Heart left ventricle (tissue), 16 donors: ENCODE measurements around the gene OPN1MW. TPM values are rescaled to one million over a fixed set of nuclear protein-coding genes. Genes with fewer than 3 reads are reported as not detected.
A peak's percentile ranks its signal among the peaks of the same experiment; 100 is the strongest.
"Not testable (repeated sequence)": the region's sequence is repeated elsewhere in the genome, so short reads cannot be mapped to it uniquely, and the experiment has no call there.

Experiments used
- ATAC-seq, 4 donors: fragments of 200-7000 bp; cut with Tn5 transposase; one replicate each; pipeline ENCODE4 v1.9.1; 2020 to 2022; ENCODE audit warnings: moderate library complexity in 4 of 4, mild to moderate bottlenecking in 3 of 4, moderate number of reproducible peaks in 1 of 4
- DNase-seq, 5 donors: peaks; one replicate each; pipeline ENCODE4 v3.0.0-alpha.2; 2020
- H3K27ac ChIP-seq, 12 donors: fragments of 200-600 bp; sonication (generic) in 4 of 12; one replicate each; pipeline versions ENCODE4 v1.5.0 to v1.8.0; 2016 to 2022; ENCODE audit warnings: mild to moderate bottlenecking in 2 of 12
- H3K27me3 ChIP-seq, 9 donors: fragments of 200-600 bp; sonication (generic) in 2 of 9; one replicate each; pipeline versions ENCODE4 v1.5.1 to v1.8.0; 2016 to 2022; ENCODE audit warnings: mild to moderate bottlenecking in 3 of 9
- H3K36me3 ChIP-seq, 9 donors: fragments of 200-600 bp; sonication (generic) in 2 of 9; one replicate each; pipeline versions ENCODE4 v1.5.0 to v1.8.0; 2018 to 2022; ENCODE audit warnings: mild to moderate bottlenecking in 2 of 9
- H3K4me1 ChIP-seq, 12 donors: fragments of 200-600 bp; sonication (generic) in 4 of 12; one replicate each; pipeline versions ENCODE4 v1.5.0 to v1.8.0; 2016 to 2022; ENCODE audit warnings: mild to moderate bottlenecking in 3 of 12
- H3K4me3 ChIP-seq, 12 donors: fragments of 200-600 bp; sonication (generic) in 4 of 12; one replicate each; pipeline versions ENCODE4 v1.5.0 to v1.8.0; 2017 to 2022; ENCODE audit warnings: mild to moderate bottlenecking in 9 of 12, moderate library complexity in 4 of 12
- H3K9me3 ChIP-seq, 12 donors: fragments of 200-600 bp; sonication (generic) in 4 of 12; one replicate each; pipeline versions ENCODE4 v1.5.0 to v1.8.0; 2016 to 2022; ENCODE audit warnings: mild to moderate bottlenecking in 1 of 12
- POLR2A ChIP-seq, 2 donors: fragments of 450-650 bp; IDR thresholded peaks; one replicate each; pipeline ENCODE4 v1.6.1; 2017; ENCODE audit warnings: antibody characterized with exemption in 2 of 2, mild to moderate bottlenecking in 2 of 2, moderate library complexity in 2 of 2
- WGBS, 4 donors: extraction: QIAGEN DNeasy Blood & Tissue Kit in 2 of 4; methylation state at CpG; one replicate each; pipeline versions ENCODE4 v1.1.5 to v1.1.7; 2013 to 2018; 5-methylcytosine and 5-hydroxymethylcytosine counted together
- intact Hi-C, 10 donors: fragments of 100-400 bp; cut with DNase I; formaldehyde crosslinking; loops; one replicate each; pipeline versions ENCODE4 v1.11.1 to v1.14.2; 2022
- polyA plus RNA-seq, 2 donors: library from polyadenylated mRNA; stranded (reverse); fragments of 200-250 nt; gene quantifications; one replicate each; pipeline ENCODE4 v1.2.3, GENCODE V29; 2013
- total RNA-seq, 9 donors: library from RNA; depleted of rRNA in 2 of 9; stranded (reverse); fragments of >200 nt in 2 of 9; fragmentation: NEBNext Ultra II Directional in 3 of 9; extraction: Animal tissue kit (Norgen Biotek cat#: 25700) in 3 of 9; gene quantifications; one replicate each; pipeline versions ENCODE4 v1.1.0 to v1.2.4, GENCODE V29; 2016 to 2023
- TF ChIP-seq, protein P1 (sequence below), 12 donors: fragments of 200-600 bp; sonication (generic) in 4 of 12; IDR thresholded peaks; one replicate each; pipeline versions ENCODE4 v1.5.0 to v1.8.0; 2018 to 2022; ENCODE audit warnings: antibody characterized with exemption in 12 of 12, mild to moderate bottlenecking in 5 of 12
- donor health status: ischemic (EF 13 %, LVEDD 7.1; RV severe dilation, severe dysfunction).
- donor health status: healthy with polysubstance abuse.
- donor health status: DM: no; HTN: yes; CAD: no.
- donor health status: DM: no; HTN: no; CAD: no.
- donor health status: ischemic (EF 25% LVEDD 6.9; RV normal size, moderate dysfunction).
- donor health status: ischemic (EF 25% LVEDD 5.7; RV mildly dilated, moderate dysfunction).
- donor health status: healthy.
- donor health status: DM: yes; HTN: yes; CAD: no.
- donor health status: ischemic (EF 35%, LVEDD 5.7; RV mildly dilated, moderate dysfunction).
- donor health status: nonischemic (EF 11% LVEDD 7.7; RV severe dilation, severe dysfunction).
- donor health status: DM: yes; HTN: yes; CAD: no.
- donor health status: PGD.
- donor health status: ischemic (EF 29% LVEDD 5.4; RV normal size, mild dysfunction).
- donor health status: nonischemic (EF 23%, LVEDD 6.1; RV moderate dilation, normal function).

Gene OPN1MW
- total and polyA plus RNA-seq, 11 donors, result not detected

DNA sequence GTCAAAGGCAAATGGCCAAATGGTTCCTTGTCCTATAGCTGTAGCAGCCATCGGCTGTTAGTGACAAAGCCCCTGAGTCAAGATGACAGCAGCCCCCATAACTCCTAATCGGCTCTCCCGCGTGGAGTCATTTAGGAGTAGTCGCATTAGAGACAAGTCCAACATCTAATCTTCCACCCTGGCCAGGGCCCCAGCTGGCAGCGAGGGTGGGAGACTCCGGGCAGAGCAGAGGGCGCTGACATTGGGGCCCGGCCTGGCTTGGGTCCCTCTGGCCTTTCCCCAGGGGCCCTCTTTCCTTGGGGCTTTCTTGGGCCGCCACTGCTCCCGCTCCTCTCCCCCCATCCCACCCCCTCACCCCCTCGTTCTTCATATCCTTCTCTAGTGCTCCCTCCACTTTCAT lies 42.2 kb upstream of the OPN1MW start:
- no peak for TF ChIP-seq POLR2A (IDR thresholded peaks at IDR 0.05)
- TF ChIP-seq, protein P1, sequence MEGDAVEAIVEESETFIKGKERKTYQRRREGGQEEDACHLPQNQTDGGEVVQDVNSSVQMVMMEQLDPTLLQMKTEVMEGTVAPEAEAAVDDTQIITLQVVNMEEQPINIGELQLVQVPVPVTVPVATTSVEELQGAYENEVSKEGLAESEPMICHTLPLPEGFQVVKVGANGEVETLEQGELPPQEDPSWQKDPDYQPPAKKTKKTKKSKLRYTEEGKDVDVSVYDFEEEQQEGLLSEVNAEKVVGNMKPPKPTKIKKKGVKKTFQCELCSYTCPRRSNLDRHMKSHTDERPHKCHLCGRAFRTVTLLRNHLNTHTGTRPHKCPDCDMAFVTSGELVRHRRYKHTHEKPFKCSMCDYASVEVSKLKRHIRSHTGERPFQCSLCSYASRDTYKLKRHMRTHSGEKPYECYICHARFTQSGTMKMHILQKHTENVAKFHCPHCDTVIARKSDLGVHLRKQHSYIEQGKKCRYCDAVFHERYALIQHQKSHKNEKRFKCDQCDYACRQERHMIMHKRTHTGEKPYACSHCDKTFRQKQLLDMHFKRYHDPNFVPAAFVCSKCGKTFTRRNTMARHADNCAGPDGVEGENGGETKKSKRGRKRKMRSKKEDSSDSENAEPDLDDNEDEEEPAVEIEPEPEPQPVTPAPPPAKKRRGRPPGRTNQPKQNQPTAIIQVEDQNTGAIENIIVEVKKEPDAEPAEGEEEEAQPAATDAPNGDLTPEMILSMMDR (IDR thresholded peaks at IDR 0.05), result no peak
- peaks cover 0 to 15% (median 0%) of the 10 kb centered on the region in 9 donors for H3K27me3 ChIP-seq
- 79 to 93% (median 89%) methylated on average over 10 to 12 of the region's 12 CpGs for WGBS, 4 donors
- H3K4me3 ChIP-seq, result no peak overlapping the region
- no peaks in the 10 kb centered on the region for H3K9me3 ChIP-seq
- no peak overlapping the region for H3K27ac ChIP-seq
- H3K36me3 ChIP-seq, result no peaks in the 10 kb centered on the region
- no peak for ATAC-seq
- intact Hi-C loops, result no loop called here
- peaks cover 0 to 16% (median 4%) of the 10 kb centered on the region in 12 donors for H3K4me1 ChIP-seq
- no peak for DNase-seq

DNA sequence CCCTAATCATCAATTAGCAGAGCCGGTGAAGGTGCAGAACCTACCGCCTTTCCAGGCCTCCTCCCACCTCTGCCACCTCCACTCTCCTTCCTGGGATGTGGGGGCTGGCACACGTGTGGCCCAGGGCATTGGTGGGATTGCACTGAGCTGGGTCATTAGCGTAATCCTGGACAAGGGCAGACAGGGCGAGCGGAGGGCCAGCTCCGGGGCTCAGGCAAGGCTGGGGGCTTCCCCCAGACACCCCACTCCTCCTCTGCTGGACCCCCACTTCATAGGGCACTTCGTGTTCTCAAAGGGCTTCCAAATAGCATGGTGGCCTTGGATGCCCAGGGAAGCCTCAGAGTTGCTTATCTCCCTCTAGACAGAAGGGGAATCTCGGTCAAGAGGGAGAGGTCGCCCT lies 41.7 kb upstream of the OPN1MW start:
- no peak for DNase-seq
- no peak for TF ChIP-seq POLR2A (IDR thresholded peaks at IDR 0.05)
- TF ChIP-seq, protein P1 (IDR thresholded peaks at IDR 0.05), result no peak
- Histone ChIP-seq H3K9me3 (no peaks in the 10 kb centered on the region), H3K4me3 (no peak overlapping the region), H3K4me1 (peaks cover 0 to 12% (median 4%) of the 10 kb centered on the region in 12 donors), H3K27ac (no peak overlapping the region), H3K36me3 (no peaks in the 10 kb centered on the region), H3K27me3 (peaks cover 0 to 10% (median 0%) of the 10 kb centered on the region in 9 donors)
- 71 to 92% (median 88%) methylated on average over 10 of the region's 10 CpGs for WGBS, 4 donors
- intact Hi-C loops, result no loop called here
- no peak for ATAC-seq

DNA sequence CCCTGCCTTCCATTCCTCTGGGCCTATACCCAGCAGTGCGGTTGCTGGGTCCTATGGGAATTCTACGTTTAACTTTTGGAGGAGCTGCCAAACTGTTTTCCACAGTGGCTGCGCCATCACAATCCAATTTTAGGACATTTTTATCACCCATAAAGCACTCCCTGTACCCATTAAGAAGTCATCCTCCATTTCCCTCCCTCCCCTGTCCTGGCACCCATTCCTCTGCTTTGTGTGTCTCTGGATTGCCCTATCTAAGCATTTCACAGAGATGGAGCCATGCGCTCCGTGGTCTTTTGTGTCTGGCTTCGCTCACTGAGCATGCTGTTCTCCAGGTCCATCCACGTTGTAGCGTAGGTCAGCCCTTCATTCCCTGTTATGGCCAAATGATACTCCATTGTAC lies 40.0 kb upstream of the OPN1MW start:
- H3K9me3 ChIP-seq, result no peaks in the 10 kb centered on the region
- intact Hi-C loops, result no loop called here
- no peaks in the 10 kb centered on the region for H3K36me3 ChIP-seq
- H3K27me3 ChIP-seq, result no peaks in the 10 kb centered on the region
- DNase-seq (no peak), ATAC-seq (no peak)
- 83 to 92% (median 87%) methylated on average over 8 of the region's 8 CpGs for WGBS, 4 donors
- TF ChIP-seq, protein P1 (IDR thresholded peaks at IDR 0.05), result no peak
- TF ChIP-seq POLR2A (IDR thresholded peaks at IDR 0.05), result no peak
- no peaks in the 10 kb centered on the region for H3K4me1 ChIP-seq
- no peak overlapping the region for H3K27ac ChIP-seq
- no peak overlapping the region for H3K4me3 ChIP-seq

DNA sequence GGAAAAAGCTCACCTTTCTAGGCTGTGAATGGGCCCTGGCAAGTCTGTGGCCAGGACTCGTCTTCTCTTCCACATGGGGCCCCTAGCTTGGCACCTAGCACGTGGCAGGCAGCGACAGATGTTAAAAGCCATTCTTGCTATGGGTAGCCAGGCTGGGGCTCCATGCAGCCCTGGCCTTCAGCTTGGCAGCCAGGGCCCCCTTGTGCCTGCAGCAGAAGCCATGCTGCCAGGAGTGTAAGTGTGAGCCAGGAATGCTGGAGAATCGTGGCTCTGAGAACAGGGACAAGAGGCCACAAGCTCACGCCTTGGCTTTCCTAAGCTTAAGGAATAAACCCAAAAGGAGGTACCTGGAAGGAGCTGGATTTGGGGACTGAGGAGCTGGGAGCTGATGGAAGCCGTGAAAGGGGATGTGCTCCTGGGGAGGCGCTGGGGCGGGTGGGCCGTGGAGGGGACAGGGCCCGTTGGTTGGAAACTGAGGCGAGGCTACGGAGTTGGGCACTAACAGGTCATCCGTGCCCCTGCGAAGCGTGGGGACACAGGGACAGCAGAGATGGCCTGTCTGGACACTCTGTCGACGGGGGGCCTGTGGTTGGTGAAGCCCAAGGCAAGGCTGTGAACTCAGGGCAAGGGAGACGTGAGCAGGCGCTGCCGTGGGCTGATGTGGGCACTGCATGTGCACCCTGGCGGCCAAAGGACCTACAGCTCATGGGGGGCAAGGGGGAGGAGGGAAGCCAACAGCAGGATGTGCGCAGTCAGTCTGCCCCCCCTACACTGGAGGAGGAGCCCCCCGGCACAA lies 39.2 kb upstream of the OPN1MW start:
- intact Hi-C loops, result no loop called here
- Histone ChIP-seq H3K27ac (no peak overlapping the region), H3K36me3 (no peaks in the 10 kb centered on the region), H3K9me3 (no peaks in the 10 kb centered on the region), H3K4me3 (no peak overlapping the region), H3K4me1 (no peaks in the 10 kb centered on the region), H3K27me3 (no peaks in the 10 kb centered on the region)
- 87 to 92% (median 89%) methylated on average over 22 to 23 of the region's 23 CpGs for WGBS, 4 donors
- no peak for DNase-seq
- no peak for TF ChIP-seq POLR2A (IDR thresholded peaks at IDR 0.05)
- TF ChIP-seq, protein P1 (IDR thresholded peaks at IDR 0.05), result no peak
- ATAC-seq, result no peak

DNA sequence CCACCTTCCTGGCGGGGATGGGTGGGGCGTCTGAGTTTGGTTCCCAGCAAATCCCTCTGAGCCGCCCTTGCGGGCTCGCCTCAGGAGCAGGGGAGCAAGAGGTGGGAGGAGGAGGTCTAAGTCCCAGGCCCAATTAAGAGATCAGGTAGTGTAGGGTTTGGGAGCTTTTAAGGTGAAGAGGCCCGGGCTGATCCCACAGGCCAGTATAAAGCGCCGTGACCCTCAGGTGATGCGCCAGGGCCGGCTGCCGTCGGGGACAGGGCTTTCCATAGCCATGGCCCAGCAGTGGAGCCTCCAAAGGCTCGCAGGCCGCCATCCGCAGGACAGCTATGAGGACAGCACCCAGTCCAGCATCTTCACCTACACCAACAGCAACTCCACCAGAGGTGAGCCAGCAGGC lies 38.4 kb upstream of the OPN1MW start, which contains the start of gene OPN1LW:
OPN1LW (plus strand) TSS at position 234 of the 400 bp plus-strand sequence; CDS start at position 275, 41 bp downstream.
- ATAC-seq, H3K9me3 ChIP-seq, H3K4me3 ChIP-seq, intact Hi-C loops, DNase-seq, H3K27ac ChIP-seq, H3K36me3 ChIP-seq, H3K4me1 ChIP-seq, H3K27me3 ChIP-seq: not testable (repeated sequence)
- WGBS, 4 donors, result 94 to 98% (median 94%) methylated on average over 5 to 14 of the region's 15 CpGs

DNA sequence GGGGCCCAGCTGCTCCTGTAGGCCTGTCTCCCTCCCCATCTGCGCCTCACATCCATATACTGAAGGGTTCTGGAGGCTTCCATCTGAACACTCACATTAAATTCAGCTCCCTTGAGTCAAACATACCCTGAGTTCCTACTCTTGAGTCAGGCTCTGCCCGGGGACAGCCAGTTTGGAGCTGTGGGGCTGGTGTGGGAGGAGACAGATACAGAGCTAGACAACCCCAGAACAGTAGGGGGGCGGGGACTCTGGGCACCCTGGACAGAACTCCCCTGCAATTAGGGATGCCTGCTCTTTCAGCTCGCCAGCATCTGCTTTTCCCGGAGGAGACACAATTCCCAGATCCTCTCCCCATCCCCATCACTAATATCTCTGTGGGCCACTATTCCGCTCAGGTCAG lies 31.4 kb upstream of the OPN1MW start:
- not testable (repeated sequence) for ATAC-seq
- WGBS, 4 donors, result 80 to 100% (median 92%) methylated on average over 1 of the region's 6 CpGs; no CpG with 5 or more reads in 1 of the 4 donors

DNA sequence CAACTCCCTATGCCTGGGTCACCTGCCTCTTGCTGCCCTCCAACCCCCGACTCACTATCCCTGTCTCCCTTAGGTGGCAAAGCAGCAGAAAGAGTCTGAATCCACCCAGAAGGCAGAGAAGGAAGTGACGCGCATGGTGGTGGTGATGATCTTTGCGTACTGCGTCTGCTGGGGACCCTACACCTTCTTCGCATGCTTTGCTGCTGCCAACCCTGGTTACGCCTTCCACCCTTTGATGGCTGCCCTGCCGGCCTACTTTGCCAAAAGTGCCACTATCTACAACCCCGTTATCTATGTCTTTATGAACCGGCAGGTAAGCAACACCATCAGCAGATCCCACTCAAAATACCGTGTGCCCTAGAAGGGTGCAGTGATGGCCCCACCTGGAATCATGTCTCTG lies 26.2 kb upstream of the OPN1MW start:
- H3K27ac ChIP-seq, ATAC-seq, H3K36me3 ChIP-seq, H3K4me1 ChIP-seq, H3K27me3 ChIP-seq, H3K9me3 ChIP-seq, intact Hi-C loops, H3K4me3 ChIP-seq: not testable (repeated sequence)
- 93 to 99% (median 97%) methylated on average over 9 to 11 of the region's 11 CpGs for WGBS, 4 donors
- peak in 1 of 5 donors; percentile 10 for DNase-seq

More for the DNA sequence above, 31.4 kb upstream of the OPN1MW start:
- H3K27me3 ChIP-seq, H3K27ac ChIP-seq, intact Hi-C loops, H3K36me3 ChIP-seq, H3K4me3 ChIP-seq, H3K4me1 ChIP-seq, H3K9me3 ChIP-seq, DNase-seq: not testable (repeated sequence)
